ENCODE data around the gene ZFP92.
A peak's percentile ranks its signal among the peaks of the same experiment; 100 is the strongest.

Gene ZFP92

DNA sequence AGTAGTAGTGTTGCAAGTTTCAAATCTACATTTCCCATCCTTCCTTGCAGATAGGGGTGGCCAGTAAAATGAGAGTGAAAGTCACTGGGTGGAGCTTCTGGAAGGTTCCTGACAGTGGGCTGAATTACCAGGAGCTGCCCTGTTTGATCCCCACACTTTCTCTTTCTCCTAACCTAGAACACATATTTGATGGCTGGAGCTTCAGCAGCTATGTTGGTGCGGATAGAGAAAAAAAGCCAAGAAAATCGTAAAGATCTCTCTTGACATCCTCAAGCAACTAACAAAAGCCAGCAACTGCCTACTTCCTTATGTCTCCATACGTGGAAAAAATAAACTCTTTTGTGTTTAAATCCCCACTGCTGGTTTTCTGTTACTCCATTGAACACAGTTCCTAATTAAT lies 45.2 kb upstream of the ZFP92 start:
- Histone ChIP-seq H3F3A (ENCODE audit: low read depth) (no peaks in the 10 kb centered on the region), H3K9me3 (ENCODE audit: insufficient read depth, low read depth, low read length) (no peaks in the 10 kb centered on the region), H3K9ac (ENCODE audit: low read depth, low read length, poor library complexity, severe bottlenecking) (no peak overlapping the region), H3K27me3 (ENCODE audit: insufficient read depth, low read length, poor library complexity, severe bottlenecking) (no peaks in the 10 kb centered on the region), H4K20me1 (ENCODE audit: insufficient read depth, low read length, poor library complexity, severe bottlenecking) (no peaks in the 10 kb centered on the region), H3K9me2 (replicated peaks; ENCODE audit: low read depth, low read length) (no peaks in the 10 kb centered on the region), H2AFZ (ENCODE audit: low read length) (no peak overlapping the region), H3K4me1 (ENCODE audit: insufficient read depth, low read length, poor library complexity, severe bottlenecking) (peaks cover 14% of the 10 kb centered on the region), H3K4me3 (ENCODE audit: low read length, poor library complexity, severe bottlenecking) (no peak overlapping the region), H3K36me3 (ENCODE audit: insufficient read depth, low read length) (no peaks in the 10 kb centered on the region), H3K79me2 (ENCODE audit: insufficient read depth, low read length) (no peaks in the 10 kb centered on the region), H3K4me2 (ENCODE audit: low read depth, low read length, poor library complexity, severe bottlenecking) (no peak overlapping the region)
- no peak for TF ChIP-seq EZH2phosphoT487 (IDR thresholded peaks at IDR 0.05; ENCODE audit: borderline replicate concordance)
- TF ChIP-seq, protein P1, sequence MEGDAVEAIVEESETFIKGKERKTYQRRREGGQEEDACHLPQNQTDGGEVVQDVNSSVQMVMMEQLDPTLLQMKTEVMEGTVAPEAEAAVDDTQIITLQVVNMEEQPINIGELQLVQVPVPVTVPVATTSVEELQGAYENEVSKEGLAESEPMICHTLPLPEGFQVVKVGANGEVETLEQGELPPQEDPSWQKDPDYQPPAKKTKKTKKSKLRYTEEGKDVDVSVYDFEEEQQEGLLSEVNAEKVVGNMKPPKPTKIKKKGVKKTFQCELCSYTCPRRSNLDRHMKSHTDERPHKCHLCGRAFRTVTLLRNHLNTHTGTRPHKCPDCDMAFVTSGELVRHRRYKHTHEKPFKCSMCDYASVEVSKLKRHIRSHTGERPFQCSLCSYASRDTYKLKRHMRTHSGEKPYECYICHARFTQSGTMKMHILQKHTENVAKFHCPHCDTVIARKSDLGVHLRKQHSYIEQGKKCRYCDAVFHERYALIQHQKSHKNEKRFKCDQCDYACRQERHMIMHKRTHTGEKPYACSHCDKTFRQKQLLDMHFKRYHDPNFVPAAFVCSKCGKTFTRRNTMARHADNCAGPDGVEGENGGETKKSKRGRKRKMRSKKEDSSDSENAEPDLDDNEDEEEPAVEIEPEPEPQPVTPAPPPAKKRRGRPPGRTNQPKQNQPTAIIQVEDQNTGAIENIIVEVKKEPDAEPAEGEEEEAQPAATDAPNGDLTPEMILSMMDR (conservative IDR thresholded peaks at IDR 0.05; ENCODE audit: low read length), result no peak

DNA sequence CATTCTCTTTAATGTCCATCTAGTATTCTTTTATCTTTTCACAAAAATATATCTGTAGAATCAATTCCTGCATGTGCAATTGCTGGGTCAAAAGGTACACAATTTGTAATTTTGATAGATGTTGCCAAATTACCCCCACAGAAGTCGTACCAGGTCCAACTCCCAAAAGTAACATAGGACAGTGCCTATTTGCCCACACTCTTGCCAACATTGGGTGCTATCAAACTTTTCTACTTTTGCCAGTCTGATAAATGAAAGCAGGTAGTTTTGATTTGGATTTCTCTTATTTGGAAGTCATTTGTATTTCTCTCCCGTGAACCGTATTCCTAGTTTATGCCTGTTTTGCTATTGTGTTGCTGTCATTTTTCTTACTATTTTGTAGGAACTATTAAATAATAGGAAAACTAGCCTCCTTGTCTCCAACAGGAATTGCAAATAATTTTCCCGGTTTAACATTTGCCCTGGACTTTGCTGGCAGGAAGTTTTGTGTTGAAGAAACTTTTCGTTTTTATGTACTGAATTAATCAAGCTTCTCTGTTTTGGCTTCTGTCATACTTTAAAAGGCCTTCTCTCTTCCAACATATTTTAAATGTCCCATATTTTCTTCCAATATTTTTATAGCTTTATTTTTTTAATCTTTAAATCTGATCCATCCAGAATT lies 44.3 kb upstream of the ZFP92 start:
- Histone ChIP-seq H3K9me3 (ENCODE audit: insufficient read depth, low read depth, low read length) (no peaks in the 10 kb centered on the region), H2AFZ (ENCODE audit: low read length) (no peak overlapping the region), H3K4me2 (ENCODE audit: low read depth, low read length, poor library complexity, severe bottlenecking) (no peak overlapping the region), H3K9me2 (replicated peaks; ENCODE audit: low read depth, low read length) (no peaks in the 10 kb centered on the region), H3K36me3 (ENCODE audit: insufficient read depth, low read length) (no peaks in the 10 kb centered on the region), H3F3A (ENCODE audit: low read depth) (no peaks in the 10 kb centered on the region), H3K4me1 (ENCODE audit: insufficient read depth, low read length, poor library complexity, severe bottlenecking) (peaks cover 15% of the 10 kb centered on the region), H3K4me3 (ENCODE audit: low read length, poor library complexity, severe bottlenecking) (no peak overlapping the region), H3K27me3 (ENCODE audit: insufficient read depth, low read length, poor library complexity, severe bottlenecking) (no peaks in the 10 kb centered on the region), H3K9ac (ENCODE audit: low read depth, low read length, poor library complexity, severe bottlenecking) (no peak overlapping the region), H4K20me1 (ENCODE audit: insufficient read depth, low read length, poor library complexity, severe bottlenecking) (no peaks in the 10 kb centered on the region), H3K79me2 (ENCODE audit: insufficient read depth, low read length) (no peaks in the 10 kb centered on the region)
- TF ChIP-seq, protein P1 (conservative IDR thresholded peaks at IDR 0.05; ENCODE audit: low read length), result no peak

DNA sequence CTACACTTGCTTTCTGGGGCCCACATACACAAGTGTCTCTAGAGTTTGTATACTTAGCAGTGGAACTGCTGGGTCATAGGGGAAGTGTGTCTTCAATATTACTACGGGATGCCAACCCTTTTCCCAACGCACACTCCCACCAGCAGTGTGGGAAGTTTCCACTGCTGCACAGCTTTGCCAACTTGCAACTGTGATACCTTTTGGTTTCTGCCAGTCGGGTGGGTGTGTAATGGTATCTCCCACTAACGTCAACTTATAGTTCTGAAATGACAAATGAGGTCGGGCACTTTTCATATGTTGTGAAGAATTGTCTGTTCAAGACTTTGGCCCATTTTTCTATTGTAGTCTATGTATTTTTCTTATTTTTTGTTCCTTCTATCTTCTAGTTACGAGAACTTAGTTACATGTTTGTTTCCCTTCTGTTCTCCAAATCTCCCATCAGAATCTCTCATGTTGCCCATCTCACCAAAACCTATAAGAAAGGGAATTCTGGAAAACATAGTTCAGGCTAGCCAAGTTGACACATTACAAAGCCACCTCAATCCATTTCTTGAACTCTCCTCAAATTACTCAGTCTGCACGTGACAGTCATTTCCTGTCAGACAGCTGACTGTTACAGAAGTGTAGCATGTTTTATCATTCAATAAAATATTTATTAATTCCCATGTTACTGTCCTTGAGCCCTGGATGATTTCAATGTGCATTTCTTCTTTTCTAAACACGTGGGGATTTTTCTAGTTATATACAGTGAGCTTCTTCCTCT lies 40.8 kb upstream of the ZFP92 start:
- no peaks in the 10 kb centered on the region for H3K9me2 ChIP-seq (replicated peaks; ENCODE audit: low read depth, low read length)
- no peak overlapping the region for H3K4me3 ChIP-seq (ENCODE audit: low read length, poor library complexity, severe bottlenecking)
- no peaks in the 10 kb centered on the region for H3K9me3 ChIP-seq (ENCODE audit: insufficient read depth, low read depth, low read length)
- no peaks in the 10 kb centered on the region for H3K36me3 ChIP-seq (ENCODE audit: insufficient read depth, low read length)
- no peaks in the 10 kb centered on the region for H4K20me1 ChIP-seq (ENCODE audit: insufficient read depth, low read length, poor library complexity, severe bottlenecking)
- peak overlapping the region; percentile 31 for H3K4me2 ChIP-seq (ENCODE audit: low read depth, low read length, poor library complexity, severe bottlenecking)
- no peaks in the 10 kb centered on the region for H3K27me3 ChIP-seq (ENCODE audit: insufficient read depth, low read length, poor library complexity, severe bottlenecking)
- H3F3A ChIP-seq (ENCODE audit: low read depth), result no peaks in the 10 kb centered on the region
- H3K79me2 ChIP-seq (ENCODE audit: insufficient read depth, low read length), result no peaks in the 10 kb centered on the region
- TF ChIP-seq, protein P1 (conservative IDR thresholded peaks at IDR 0.05; ENCODE audit: low read length), result no peak
- TF ChIP-seq EZH2phosphoT487 (IDR thresholded peaks at IDR 0.05; ENCODE audit: borderline replicate concordance), result no peak
- H3K4me1 ChIP-seq (ENCODE audit: insufficient read depth, low read length, poor library complexity, severe bottlenecking), result peaks cover 15% of the 10 kb centered on the region
- H2AFZ ChIP-seq (ENCODE audit: low read length), result peak overlapping the region; percentile 49; the same call in 1 of the 2 replicates
- H3K9ac ChIP-seq (ENCODE audit: low read depth, low read length, poor library complexity, severe bottlenecking), result no peak overlapping the region

All from Loucy (cell line).